ENCODE measurements around the gene FLII. TPM values are rescaled to one million over a fixed set of nuclear protein-coding genes. Genes with fewer than 3 reads are reported as not detected.

FLII gene
- total and polyA plus RNA-seq, 2 of the 13 experiments (the other 11 are each of a cell fraction or from before 2014, with no cell fraction given), result 130 to 303 TPM

DNA sequence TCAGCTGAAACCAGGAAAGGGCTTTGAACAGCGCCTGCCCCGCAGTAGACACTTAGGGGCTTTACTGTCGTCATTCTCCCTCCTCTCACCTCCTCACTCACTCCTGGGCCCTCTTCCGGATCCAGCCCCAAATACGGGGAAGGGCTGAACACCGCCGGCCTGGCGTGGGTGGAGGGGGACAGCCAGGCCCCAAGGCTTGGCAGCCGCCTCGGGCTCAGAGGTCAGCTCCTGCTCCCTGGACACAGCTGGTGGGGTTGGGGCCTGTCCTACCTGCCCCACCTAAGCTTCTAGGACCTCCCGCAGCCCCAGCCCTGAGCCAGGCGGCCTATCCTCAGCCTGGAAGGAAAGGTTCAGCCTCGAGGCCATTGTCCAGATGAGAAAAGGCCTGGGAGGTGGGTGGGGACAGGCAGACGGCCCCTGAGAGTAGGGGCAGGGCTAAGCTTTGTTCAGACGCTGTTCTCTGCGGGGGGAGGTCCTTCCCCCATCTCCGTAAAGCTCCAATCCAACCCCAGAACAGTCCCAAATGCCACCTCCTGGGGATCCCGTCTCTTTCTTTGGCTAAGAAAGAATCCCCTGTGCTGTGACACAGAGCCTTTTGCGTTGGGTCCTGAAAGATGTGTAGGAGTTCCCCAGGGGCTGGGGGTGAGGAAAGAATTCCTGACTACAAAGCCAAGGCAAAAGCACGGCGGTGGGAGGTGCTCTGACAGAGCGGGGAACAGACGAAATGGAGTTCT, 34.0 kb downstream of the FLII start (continued):
- TF ChIP-seq HOXA3 (CRISPR knock-in tag; IDR thresholded peaks at IDR 0.05) (no peak), SIN3A (IDR thresholded peaks at IDR 0.05; ENCODE audit: borderline replicate concordance, low read depth, low read length) (no peak), ATRX (CRISPR knock-in tag; IDR thresholded peaks at IDR 0.05; ENCODE audit: borderline replicate concordance) (no peak), MXI1 (IDR thresholded peaks at IDR 0.05; ENCODE audit: borderline replicate concordance, low read depth, low read length) (0 out of 3 replicates have a peak, but pooled peaks have one; percentile 19), HHEX (CRISPR knock-in tag; IDR thresholded peaks at IDR 0.05) (no peak), ZNF530 (CRISPR knock-in tag; IDR thresholded peaks at IDR 0.05; ENCODE audit: low read depth) (no peak), YEATS2 (CRISPR knock-in tag; IDR thresholded peaks at IDR 0.05; ENCODE audit: borderline replicate concordance) (no peak), JUNB (CRISPR knock-in tag; IDR thresholded peaks at IDR 0.05; ENCODE audit: borderline replicate concordance) (no peak), ZNF382 (CRISPR knock-in tag; IDR thresholded peaks at IDR 0.05; ENCODE audit: borderline replicate concordance) (no peak), NR3C1 (CRISPR knock-in tag; IDR thresholded peaks at IDR 0.05) (no peak), ZFP36 (IDR thresholded peaks at IDR 0.05; ENCODE audit: borderline replicate concordance, low read depth, low read length, partially characterized antibody) (no peak), HNF4G (IDR thresholded peaks at IDR 0.05; ENCODE audit: borderline replicate concordance, low read depth, low read length) (peak; percentile 49; the same call in 1 of the 2 replicates), HNF4G (CRISPR knock-in tag; IDR thresholded peaks at IDR 0.05; ENCODE audit: borderline replicate concordance, low read depth) (no peak; the same call in 1 of the 2 replicates), STAT6 (CRISPR knock-in tag; IDR thresholded peaks at IDR 0.05; ENCODE audit: borderline replicate concordance) (no peak), RFX5 (IDR thresholded peaks at IDR 0.05; ENCODE audit: low read depth, low read length) (no peak), KAT7 (CRISPR knock-in tag; IDR thresholded peaks at IDR 0.05; ENCODE audit: borderline replicate concordance) (no peak), THAP11 (CRISPR knock-in tag; IDR thresholded peaks at IDR 0.05) (peak; percentile 70; the same call in 1 of the 2 replicates), KAT2B (IDR thresholded peaks at IDR 0.05; ENCODE audit: borderline replicate concordance, low read depth, low read length) (no peak), ZNF503 (CRISPR knock-in tag; IDR thresholded peaks at IDR 0.05) (no peak; the same call in 1 of the 2 replicates)
- TF ChIP-seq, protein P1, sequence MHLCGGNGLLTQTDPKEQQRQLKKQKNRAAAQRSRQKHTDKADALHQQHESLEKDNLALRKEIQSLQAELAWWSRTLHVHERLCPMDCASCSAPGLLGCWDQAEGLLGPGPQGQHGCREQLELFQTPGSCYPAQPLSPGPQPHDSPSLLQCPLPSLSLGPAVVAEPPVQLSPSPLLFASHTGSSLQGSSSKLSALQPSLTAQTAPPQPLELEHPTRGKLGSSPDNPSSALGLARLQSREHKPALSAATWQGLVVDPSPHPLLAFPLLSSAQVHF (CRISPR knock-in tag; IDR thresholded peaks at IDR 0.05), result no peak
- TF ChIP-seq, protein P2, sequence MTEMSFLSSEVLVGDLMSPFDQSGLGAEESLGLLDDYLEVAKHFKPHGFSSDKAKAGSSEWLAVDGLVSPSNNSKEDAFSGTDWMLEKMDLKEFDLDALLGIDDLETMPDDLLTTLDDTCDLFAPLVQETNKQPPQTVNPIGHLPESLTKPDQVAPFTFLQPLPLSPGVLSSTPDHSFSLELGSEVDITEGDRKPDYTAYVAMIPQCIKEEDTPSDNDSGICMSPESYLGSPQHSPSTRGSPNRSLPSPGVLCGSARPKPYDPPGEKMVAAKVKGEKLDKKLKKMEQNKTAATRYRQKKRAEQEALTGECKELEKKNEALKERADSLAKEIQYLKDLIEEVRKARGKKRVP (CRISPR knock-in tag; IDR thresholded peaks at IDR 0.05), result no peak
- TF ChIP-seq, protein P3, sequence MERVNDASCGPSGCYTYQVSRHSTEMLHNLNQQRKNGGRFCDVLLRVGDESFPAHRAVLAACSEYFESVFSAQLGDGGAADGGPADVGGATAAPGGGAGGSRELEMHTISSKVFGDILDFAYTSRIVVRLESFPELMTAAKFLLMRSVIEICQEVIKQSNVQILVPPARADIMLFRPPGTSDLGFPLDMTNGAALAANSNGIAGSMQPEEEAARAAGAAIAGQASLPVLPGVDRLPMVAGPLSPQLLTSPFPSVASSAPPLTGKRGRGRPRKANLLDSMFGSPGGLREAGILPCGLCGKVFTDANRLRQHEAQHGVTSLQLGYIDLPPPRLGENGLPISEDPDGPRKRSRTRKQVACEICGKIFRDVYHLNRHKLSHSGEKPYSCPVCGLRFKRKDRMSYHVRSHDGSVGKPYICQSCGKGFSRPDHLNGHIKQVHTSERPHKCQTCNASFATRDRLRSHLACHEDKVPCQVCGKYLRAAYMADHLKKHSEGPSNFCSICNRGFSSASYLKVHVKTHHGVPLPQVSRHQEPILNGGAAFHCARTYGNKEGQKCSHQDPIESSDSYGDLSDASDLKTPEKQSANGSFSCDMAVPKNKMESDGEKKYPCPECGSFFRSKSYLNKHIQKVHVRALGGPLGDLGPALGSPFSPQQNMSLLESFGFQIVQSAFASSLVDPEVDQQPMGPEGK (CRISPR knock-in tag; IDR thresholded peaks at IDR 0.05), result peak; percentile 90

All from HepG2 (cell line).